MM.1S (cell line): Measurements from ENCODE around the gene CHID1.

Experiments
- DNase-seq: peaks from one replicate; pipeline ENCODE4 v3.0.0-alpha.2; 2015
- H2AFZ ChIP-seq: fragments of 300-600 bp; sonication (generic); 2 replicates; pipeline ENCODE4 v1.6.0; 2016; ENCODE audit warnings: antibody characterized with exemption, low read length
- H3F3A ChIP-seq: fragments of 300-600 bp; sonication (generic); 2 replicates; pipeline ENCODE4 v1.6.1; 2016; ENCODE audit warnings: mild to moderate bottlenecking, antibody characterized with exemption, low read length, moderate library complexity, mixed read lengths; ENCODE audit not compliant: insufficient read depth
- H3K27ac ChIP-seq: fragments of 300-600 bp; sonication (generic); 2 replicates; pipeline ENCODE4 v1.5.1; 2016; ENCODE audit warnings: mild to moderate bottlenecking, low read length
- H3K27me3 ChIP-seq: fragments of 300-600 bp; sonication (generic); replicated peaks from 2 replicates; pipeline ENCODE4 v1.6.0; 2016; ENCODE audit warnings: low read length; ENCODE audit not compliant: insufficient read depth
- H3K36me3 ChIP-seq: fragments of 300-600 bp; sonication (generic); replicated peaks from 2 replicates; pipeline ENCODE4 v1.6.1; 2016; ENCODE audit warnings: mild to moderate bottlenecking, low read length, mixed read lengths; ENCODE audit not compliant: insufficient read depth
- H3K4me1 ChIP-seq: fragments of 300-600 bp; sonication (generic); 2 replicates; pipeline ENCODE4 v1.6.1; 2016; ENCODE audit warnings: low read length, mixed read lengths
- H3K4me2 ChIP-seq: fragments of 300-600 bp; sonication (generic); 2 replicates; pipeline ENCODE4 v1.6.0; 2016; ENCODE audit warnings: low read depth, low read length
- H3K4me3 ChIP-seq: fragments of 300-600 bp; sonication (generic); 2 replicates; pipeline ENCODE4 v1.5.1; 2016; ENCODE audit warnings: low read length, mixed read lengths
- H3K79me2 ChIP-seq: fragments of 300-600 bp; sonication (generic); 2 replicates; pipeline ENCODE4 v1.6.1; 2016; ENCODE audit warnings: mixed run types, low read length, mixed read lengths
- H3K9ac ChIP-seq: fragments of 300-600 bp; sonication (generic); 2 replicates; pipeline ENCODE4 v1.6.1; 2016; ENCODE audit warnings: low read length, mixed read lengths
- H3K9me2 ChIP-seq: fragments of 300-600 bp; sonication (generic); replicated peaks from 2 replicates; pipeline ENCODE4 v1.6.1; 2016; ENCODE audit warnings: mild to moderate bottlenecking, low read length, mixed read lengths; ENCODE audit not compliant: insufficient read depth
- H3K9me3 ChIP-seq: fragments of 300-600 bp; sonication (generic); replicated peaks from 2 replicates; pipeline ENCODE4 v1.6.1; 2016; ENCODE audit warnings: mild to moderate bottlenecking, low read length, mixed read lengths; ENCODE audit not compliant: insufficient read depth
- H4K20me1 ChIP-seq: fragments of 300-600 bp; sonication (generic); 2 replicates; pipeline ENCODE4 v1.6.1; 2016; ENCODE audit warnings: mild to moderate bottlenecking, low read length, moderate library complexity, mixed read lengths; ENCODE audit not compliant: insufficient read depth
- EZH2 ChIP-seq: fragments of 300-600 bp; sonication (generic); optimal IDR thresholded peaks from 2 replicates; pipeline ENCODE3; 2017; ENCODE audit warnings: low read depth, mild to moderate bottlenecking, antibody characterized with exemption, low read length, mixed read lengths
- EZH2phosphoT487 ChIP-seq: fragments of 300-600 bp; sonication (generic); IDR thresholded peaks from 2 replicates; pipeline ENCODE4 v1.6.1; 2018; ENCODE audit warnings: antibody characterized with exemption, low read length
- TF ChIP-seq, protein P1 (sequence below): fragments of 300-600 bp; sonication (generic); IDR thresholded peaks from 2 replicates; pipeline ENCODE4 v1.5.1; 2016; ENCODE audit warnings: antibody characterized with exemption, low read length, mixed read lengths

CHID1 gene

GRCh38 chr11:862696-863022 lies 48.0 kb downstream of the CHID1 start:
- Histone ChIP-seq H2AFZ (no peak overlapping the region), H3K4me3 (no peak overlapping the region), H3K36me3 (no peaks in the 10 kb centered on the region), H3F3A (no peaks in the 10 kb centered on the region), H3K4me1 (no peaks in the 10 kb centered on the region), H3K9ac (no peak overlapping the region), H3K27me3 (peaks cover 45% of the 10 kb centered on the region), H3K79me2 (no peaks in the 10 kb centered on the region), H4K20me1 (no peaks in the 10 kb centered on the region), H3K27ac (no peak overlapping the region), H3K4me2 (no peak overlapping the region), H3K9me2 (no peaks in the 10 kb centered on the region), H3K9me3 (no peaks in the 10 kb centered on the region)
- DNase-seq, result no peak
- TF ChIP-seq, protein P1, sequence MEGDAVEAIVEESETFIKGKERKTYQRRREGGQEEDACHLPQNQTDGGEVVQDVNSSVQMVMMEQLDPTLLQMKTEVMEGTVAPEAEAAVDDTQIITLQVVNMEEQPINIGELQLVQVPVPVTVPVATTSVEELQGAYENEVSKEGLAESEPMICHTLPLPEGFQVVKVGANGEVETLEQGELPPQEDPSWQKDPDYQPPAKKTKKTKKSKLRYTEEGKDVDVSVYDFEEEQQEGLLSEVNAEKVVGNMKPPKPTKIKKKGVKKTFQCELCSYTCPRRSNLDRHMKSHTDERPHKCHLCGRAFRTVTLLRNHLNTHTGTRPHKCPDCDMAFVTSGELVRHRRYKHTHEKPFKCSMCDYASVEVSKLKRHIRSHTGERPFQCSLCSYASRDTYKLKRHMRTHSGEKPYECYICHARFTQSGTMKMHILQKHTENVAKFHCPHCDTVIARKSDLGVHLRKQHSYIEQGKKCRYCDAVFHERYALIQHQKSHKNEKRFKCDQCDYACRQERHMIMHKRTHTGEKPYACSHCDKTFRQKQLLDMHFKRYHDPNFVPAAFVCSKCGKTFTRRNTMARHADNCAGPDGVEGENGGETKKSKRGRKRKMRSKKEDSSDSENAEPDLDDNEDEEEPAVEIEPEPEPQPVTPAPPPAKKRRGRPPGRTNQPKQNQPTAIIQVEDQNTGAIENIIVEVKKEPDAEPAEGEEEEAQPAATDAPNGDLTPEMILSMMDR, result no peak

- Histone ChIP-seq H3K36me3 (no peaks in the 10 kb centered on the region), H3K9ac (no peak overlapping the region), H3K9me2 (no peaks in the 10 kb centered on the region), H2AFZ (no peak overlapping the region), H3K27ac (no peak overlapping the region), H3F3A (no peaks in the 10 kb centered on the region), H3K4me1 (no peaks in the 10 kb centered on the region), H3K9me3 (no peaks in the 10 kb centered on the region), H3K4me3 (no peak overlapping the region), H4K20me1 (no peaks in the 10 kb centered on the region), H3K79me2 (no peaks in the 10 kb centered on the region), H3K4me2 (no peak overlapping the region), H3K27me3 (peaks cover 47% of the 10 kb centered on the region)
- TF ChIP-seq EZH2, result no peak
- TF ChIP-seq, protein P1, result no peak
- TF ChIP-seq EZH2phosphoT487, result no peak
- no peak for DNase-seq
These were observed 48.4 kb downstream of the CHID1 start for GRCh38 chr11:862081-862661.

GRCh38 chr11:861105-861479 lies 49.5 kb downstream of the CHID1 start:
- DNase-seq, result no peak
- Histone ChIP-seq H3K4me1 (no peaks in the 10 kb centered on the region), H3K4me3 (no peak overlapping the region), H4K20me1 (no peaks in the 10 kb centered on the region), H3F3A (no peaks in the 10 kb centered on the region), H3K9me3 (no peaks in the 10 kb centered on the region), H3K79me2 (no peaks in the 10 kb centered on the region), H3K9me2 (no peaks in the 10 kb centered on the region), H3K9ac (no peak overlapping the region), H3K4me2 (no peak overlapping the region), H3K27ac (no peak overlapping the region), H3K36me3 (no peaks in the 10 kb centered on the region), H2AFZ (no peak overlapping the region), H3K27me3 (peaks cover 54% of the 10 kb centered on the region)
- no peak for TF ChIP-seq EZH2
- TF ChIP-seq, protein P1, result no peak
- TF ChIP-seq EZH2phosphoT487, result no peak
